Measurements from ENCODE around the gene KIF18B. TPM values are rescaled to one million over a fixed set of nuclear protein-coding genes. Genes with fewer than 3 reads are reported as not detected.

KIF18B gene
- total RNA-seq: 25.2 and 25.4 TPM in 2 replicates

DNA sequence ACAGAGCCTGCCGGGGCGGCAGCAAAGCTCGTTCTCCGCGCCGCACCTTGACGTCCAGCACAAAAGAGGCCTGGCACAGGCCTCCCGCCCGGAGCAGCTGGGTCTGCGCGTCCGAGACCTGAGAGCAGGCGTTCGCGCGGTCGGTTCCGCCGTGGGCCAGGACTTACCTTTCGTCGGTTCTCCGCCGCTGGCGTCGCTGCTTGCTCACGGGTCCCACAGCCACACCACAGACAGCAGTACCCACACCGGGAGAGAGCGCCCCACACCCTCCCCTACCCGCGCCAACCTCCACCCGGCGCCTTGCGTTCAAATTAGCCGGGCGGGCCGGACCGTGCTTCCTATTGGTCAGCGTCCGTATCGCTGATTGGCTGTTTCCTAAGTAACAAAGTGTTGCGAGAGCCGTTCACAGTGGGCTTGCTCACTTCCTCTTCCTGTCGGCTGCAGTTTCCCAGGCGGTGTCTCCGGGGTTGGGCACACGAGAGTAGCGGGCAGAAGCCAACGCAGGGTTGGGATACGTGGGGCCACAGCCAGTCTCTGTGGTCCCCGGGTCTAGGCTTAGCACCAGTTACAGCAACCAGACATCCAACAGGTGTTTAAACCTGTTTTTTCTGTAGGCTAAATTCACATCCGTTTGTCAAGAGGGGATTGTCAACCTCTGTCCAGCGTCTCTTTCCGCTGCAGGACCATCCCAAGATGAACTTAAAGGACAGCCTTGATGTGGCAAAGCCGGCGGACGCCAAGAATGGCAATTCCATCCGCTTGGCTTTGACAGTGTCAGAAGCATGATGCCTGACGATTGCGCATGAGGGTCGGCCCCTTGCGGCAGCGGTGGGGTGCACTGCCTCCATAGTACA, at the start of gene KIF18B:
Gene KIF18B (minus strand): TSS at position 313 of the 854 bp plus-strand sequence. CDS start 11,429 bp downstream, outside the sequence.

GRCh38 chr17:44968225-44969143, 20.9 kb upstream of the KIF18B start, which contains the start of gene C1QL1:
Gene C1QL1, minus strand, starts transcription at chr17:44968303. Its CDS starts 255 bp downstream, at chr17:44968048.

DNA sequence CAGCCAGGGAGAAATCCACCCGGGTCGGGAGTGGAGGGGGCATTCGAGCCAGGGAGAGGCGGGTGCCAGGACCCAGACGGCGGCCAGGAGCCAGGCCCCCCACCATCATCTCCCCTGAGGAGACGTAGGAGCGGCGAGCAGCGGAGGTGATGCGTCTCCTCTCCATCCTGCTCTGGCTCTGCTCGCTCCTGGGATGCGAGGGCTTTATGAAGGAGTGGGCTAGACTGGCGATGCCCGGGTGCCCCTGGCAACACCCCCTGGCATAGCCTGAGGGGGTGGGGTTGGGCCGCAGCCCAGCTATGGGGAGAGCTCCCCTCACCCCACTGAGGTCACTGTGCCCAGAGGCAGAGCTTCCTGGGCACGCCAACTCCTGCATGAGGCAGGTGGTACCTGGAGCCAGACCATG, 32.2 kb downstream of the KIF18B start, which contains the start of gene GFAP:
Gene GFAP (minus strand): TSS at position 180 of the 406 bp plus-strand sequence. CDS start 14 bp downstream, at position 166.

GRCh38 chr17:44899074-44899782, 48.3 kb downstream of the KIF18B start, which contains the start of gene EFTUD2:
Gene EFTUD2, minus strand, starts transcription at chr17:44899445. Its CDS starts 4,924 bp downstream, at chr17:44894521.

Other genes starting within 250 kb of the KIF18B start
- 9.2 and 12.3 TPM in 2 replicates for gene DBF4B, start 239.1 kb downstream of the KIF18B start, total RNA-seq
- gene ADAM11, start 188.8 kb downstream of the KIF18B start, total RNA-seq: 0.45 and 0.50 TPM in 2 replicates
- gene GJC1, start 117.5 kb downstream of the KIF18B start, total RNA-seq: 15.5 and 18.3 TPM in 2 replicates
- gene HIGD1B, start 99.9 kb downstream of the KIF18B start, total RNA-seq: not detected in 2 replicates
- 72.5 and 86.7 TPM in 2 replicates for gene EFTUD2, start 48.3 kb downstream of the KIF18B start, total RNA-seq
- gene GFAP, start 32.3 kb downstream of the KIF18B start, total RNA-seq: 0.67 and 1.5 TPM in 2 replicates
- 1.0 and 1.6 TPM in 2 replicates for gene C1QL1, start 20.5 kb upstream of the KIF18B start, total RNA-seq
- gene DCAKD, start 103.9 kb upstream of the KIF18B start, total RNA-seq: 70.5 and 77.2 TPM in 2 replicates
- 57.2 and 66.6 TPM in 2 replicates for gene NMT1, start 113.5 kb upstream of the KIF18B start, total RNA-seq
- 17.1 and 26.1 TPM in 2 replicates for gene PLCD3, start 184.7 kb upstream of the KIF18B start, total RNA-seq
- 5.9 and 7.1 TPM in 2 replicates for gene ACBD4, start 187.9 kb upstream of the KIF18B start, total RNA-seq
- 10.4 and 11.9 TPM in 2 replicates for gene HEXIM1, start 200.7 kb upstream of the KIF18B start, total RNA-seq
- 9.7 and 10.9 TPM in 2 replicates for gene HEXIM2, start 214.1 kb upstream of the KIF18B start, total RNA-seq